H1 (cell line): ENCODE measurements around the gene SUSD1. TPM values are rescaled to one million over a fixed set of nuclear protein-coding genes. Genes with fewer than 3 reads are reported as not detected.

Experiments used
- USF2 ChIP-seq: IDR thresholded peaks from 2 replicates; pipeline ENCODE4 v1.6.1; 2011; ENCODE audit warnings: low read length, improper control_type of control experiment
- polyA plus RNA-seq, 7 experiments: library from polyadenylated mRNA; depleted of rRNA in 3 of 7; stranded (reverse) in 5 of 7; unstranded in 2 of 7; fragments of >200 nt in 5 of 7; fragments of 200-250 nt in 2 of 7; gene quantifications; 1 replicate in 5 of 7; 2 replicates in 1 of 7; 4 replicates in 1 of 7; pipeline versions ENCODE4 v1.2.1 to v1.2.3, GENCODE V29; 2011 to 2013; ENCODE audit warnings: missing spikeins in 2 of 7, mixed read lengths in 2 of 7
- total RNA-seq: library from RNA; stranded (reverse); fragmentation: NEBNext Ultra II Directional; extraction: Animal tissue kit (Norgen Biotek cat#: 25700); gene quantifications from 2 replicates; pipeline ENCODE4 v1.2.1, GENCODE V29; 2021

The SUSD1 gene
- total and polyA plus RNA-seq, 2 of the 8 experiments (the other 6 are each of a cell fraction or from before 2014, with no cell fraction given) = 2.8 to 7.2 TPM

GRCh38 chr9:112137066-112137465 lies 38.0 kb downstream of the SUSD1 start (continued):
- no peak for TF ChIP-seq USF2
